Endothelial cell (in vitro differentiated cells): ENCODE measurements around the gene HSPA1A. TPM values are rescaled to one million over a fixed set of nuclear protein-coding genes. Genes with fewer than 3 reads are reported as not detected.
"Not testable (repeated sequence)": the region's sequence is repeated elsewhere in the genome, so short reads cannot be mapped to it uniquely, and the experiment has no call there.

Experiments
- DNase-seq: peaks from one replicate; pipeline ENCODE4 v3.0.0; 2021; ENCODE audit warnings: low spot score
- H3K27ac Mint-ChIP-seq: one replicate; pipeline ENCODE4 v1.8.0; 2021; ENCODE audit warnings: mixed read lengths, inconsistent platforms; ENCODE audit not compliant: unreplicated experiment
- H3K27me3 Mint-ChIP-seq: one replicate; pipeline ENCODE4 v1.8.0; 2021; ENCODE audit warnings: mild to moderate bottlenecking, moderate library complexity, mixed read lengths, inconsistent platforms; ENCODE audit not compliant: unreplicated experiment
- H3K36me3 Mint-ChIP-seq: one replicate; pipeline ENCODE4 v1.8.0; 2021; ENCODE audit warnings: mild to moderate bottlenecking, low read depth, mixed read lengths, inconsistent platforms; ENCODE audit not compliant: unreplicated experiment
- H3K4me1 Mint-ChIP-seq: one replicate; pipeline ENCODE4 v1.8.0; 2021; ENCODE audit warnings: mild to moderate bottlenecking, mixed read lengths, inconsistent platforms; ENCODE audit not compliant: unreplicated experiment
- H3K4me3 Mint-ChIP-seq: one replicate; pipeline ENCODE4 v1.8.0; 2021; ENCODE audit warnings: mild to moderate bottlenecking, mixed read lengths, inconsistent platforms; ENCODE audit not compliant: unreplicated experiment
- H3K9me3 Mint-ChIP-seq: one replicate; pipeline ENCODE4 v1.8.0; 2021; ENCODE audit warnings: mixed read lengths, inconsistent platforms; ENCODE audit not compliant: unreplicated experiment
- total RNA-seq: library from RNA; stranded (reverse); fragmentation: NEBNext Ultra II Directional; extraction: Animal tissue kit (Norgen Biotek cat#: 25700); gene quantifications from one replicate; pipeline ENCODE4 v1.2.1, GENCODE V29; 2021; ENCODE audit not compliant: unreplicated experiment
- TF ChIP-seq, protein P1 (sequence below): fragments of 200-600 bp; sonication (generic); IDR thresholded peaks from one replicate; pipeline ENCODE4 v1.5.0; 2021; ENCODE audit warnings: antibody characterized with exemption; ENCODE audit not compliant: unreplicated experiment

The HSPA1A gene
- total RNA-seq, 1 donor from 2014 or later = 27.2 TPM

DNA sequence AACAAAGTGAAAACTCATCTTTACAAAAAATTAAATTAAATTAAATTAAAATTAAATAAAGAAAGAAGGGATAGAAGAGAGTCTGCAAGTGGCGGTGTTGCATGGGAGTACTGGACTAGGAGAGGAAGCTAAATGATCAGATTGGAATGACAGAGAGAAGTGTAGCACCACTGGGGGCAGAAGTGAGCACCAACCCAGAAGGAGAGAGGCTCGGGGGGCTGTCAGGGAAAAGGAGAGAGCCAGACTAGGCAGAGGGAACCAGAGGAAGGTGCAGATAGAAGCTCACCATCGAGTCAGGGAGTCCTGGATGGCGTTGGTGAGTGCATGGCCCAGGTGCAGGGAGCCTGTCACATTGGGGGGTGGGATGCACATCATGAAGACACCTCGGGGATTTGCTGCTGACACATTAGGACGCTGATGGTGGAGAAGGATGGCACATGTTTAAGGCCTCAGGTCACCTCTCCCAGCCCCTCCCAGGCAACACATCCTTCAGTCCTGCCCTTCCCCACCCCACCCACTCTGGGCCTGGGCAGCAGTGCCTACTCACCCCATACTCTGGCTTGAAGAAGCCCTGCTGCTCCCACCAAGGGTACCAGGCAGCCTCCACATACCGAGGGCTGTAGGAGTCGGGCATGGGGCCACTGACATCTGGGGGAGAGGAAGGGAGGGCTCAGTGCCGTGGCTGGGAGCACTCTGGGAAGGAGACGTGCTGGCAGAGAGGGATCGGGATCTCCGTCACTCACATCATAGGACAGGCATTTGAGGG lies 23.8 kb upstream of the HSPA1A start:
- H3K9me3 Mint-ChIP-seq = no peaks in the 10 kb centered on the region
- TF ChIP-seq, protein P1, sequence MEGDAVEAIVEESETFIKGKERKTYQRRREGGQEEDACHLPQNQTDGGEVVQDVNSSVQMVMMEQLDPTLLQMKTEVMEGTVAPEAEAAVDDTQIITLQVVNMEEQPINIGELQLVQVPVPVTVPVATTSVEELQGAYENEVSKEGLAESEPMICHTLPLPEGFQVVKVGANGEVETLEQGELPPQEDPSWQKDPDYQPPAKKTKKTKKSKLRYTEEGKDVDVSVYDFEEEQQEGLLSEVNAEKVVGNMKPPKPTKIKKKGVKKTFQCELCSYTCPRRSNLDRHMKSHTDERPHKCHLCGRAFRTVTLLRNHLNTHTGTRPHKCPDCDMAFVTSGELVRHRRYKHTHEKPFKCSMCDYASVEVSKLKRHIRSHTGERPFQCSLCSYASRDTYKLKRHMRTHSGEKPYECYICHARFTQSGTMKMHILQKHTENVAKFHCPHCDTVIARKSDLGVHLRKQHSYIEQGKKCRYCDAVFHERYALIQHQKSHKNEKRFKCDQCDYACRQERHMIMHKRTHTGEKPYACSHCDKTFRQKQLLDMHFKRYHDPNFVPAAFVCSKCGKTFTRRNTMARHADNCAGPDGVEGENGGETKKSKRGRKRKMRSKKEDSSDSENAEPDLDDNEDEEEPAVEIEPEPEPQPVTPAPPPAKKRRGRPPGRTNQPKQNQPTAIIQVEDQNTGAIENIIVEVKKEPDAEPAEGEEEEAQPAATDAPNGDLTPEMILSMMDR = no peak
- H3K27me3 Mint-ChIP-seq = peaks cover 6% of the 10 kb centered on the region
- peak; percentile 70 for DNase-seq
- no peak overlapping the region for H3K27ac Mint-ChIP-seq
- peaks cover 13% of the 10 kb centered on the region for H3K4me1 Mint-ChIP-seq
- H3K4me3 Mint-ChIP-seq = peak overlapping the region; percentile 72
- peaks cover 8% of the 10 kb centered on the region for H3K36me3 Mint-ChIP-seq

DNA sequence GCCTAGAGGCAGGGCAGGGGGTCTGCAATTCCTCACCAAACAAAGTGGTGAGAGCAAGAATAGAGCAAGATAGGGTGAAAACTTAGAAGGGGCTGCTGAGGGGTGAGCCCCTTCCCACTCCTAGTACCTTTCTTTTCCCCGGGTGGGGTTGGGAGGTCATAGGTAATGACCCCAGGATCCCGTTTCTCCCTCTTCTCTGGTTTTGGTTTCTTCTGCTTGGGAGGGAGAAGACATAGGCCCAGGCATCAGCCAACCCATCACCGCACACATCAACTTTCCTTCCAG lies 23.3 kb upstream of the HSPA1A start:
- DNase-seq = no peak
- TF ChIP-seq, protein P1 = no peak
- Mint-ChIP-seq H3K27ac (no peak overlapping the region), H3K9me3 (no peaks in the 10 kb centered on the region), H3K27me3 (peaks cover 8% of the 10 kb centered on the region), H3K36me3 (peaks cover 11% of the 10 kb centered on the region), H3K4me3 (no peak overlapping the region), H3K4me1 (peaks cover 15% of the 10 kb centered on the region)

DNA sequence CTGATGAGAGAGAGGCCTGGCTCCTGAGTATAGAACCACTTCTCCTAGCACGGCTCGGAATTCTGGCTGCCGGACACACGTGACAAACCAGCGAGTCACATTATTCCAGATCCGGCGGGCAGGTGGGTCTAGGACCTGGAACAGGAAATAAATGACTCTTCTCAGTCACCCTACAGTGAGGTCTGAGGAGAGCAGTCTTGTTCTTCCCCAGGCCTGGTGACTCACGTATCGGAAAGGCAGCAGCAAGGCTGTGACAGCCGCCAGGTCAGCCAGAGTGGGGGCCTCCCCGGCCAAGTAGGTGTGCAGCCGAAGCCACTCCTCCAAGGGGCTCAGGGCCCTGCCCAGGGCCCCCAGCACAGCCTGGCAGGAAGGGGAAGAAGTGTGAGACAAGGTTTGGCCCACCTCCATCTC lies 22.6 kb upstream of the HSPA1A start:
- Mint-ChIP-seq H3K27ac (no peak overlapping the region), H3K36me3 (peaks cover 12% of the 10 kb centered on the region), H3K27me3 (peaks cover 8% of the 10 kb centered on the region), H3K4me1 (peaks cover 18% of the 10 kb centered on the region), H3K4me3 (no peak overlapping the region), H3K9me3 (no peaks in the 10 kb centered on the region)
- TF ChIP-seq, protein P1 = no peak
- DNase-seq = no peak

DNA sequence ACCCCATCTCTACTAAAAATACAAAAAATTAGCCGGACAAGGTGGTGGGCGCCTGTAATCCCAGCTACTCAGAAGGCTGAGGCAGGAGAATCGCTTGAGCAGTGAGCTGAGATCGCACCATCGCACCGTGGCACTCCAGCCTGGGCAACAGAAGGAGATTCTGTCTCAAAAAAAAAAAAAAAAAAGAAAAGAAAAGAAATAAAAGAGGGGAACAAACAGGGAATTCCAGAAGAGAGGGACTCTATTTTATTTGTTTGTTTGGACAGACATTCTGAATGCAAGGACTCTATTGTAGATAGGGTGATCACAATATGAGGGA lies 21.5 kb upstream of the HSPA1A start:
- H3K27ac Mint-ChIP-seq, H3K27me3 Mint-ChIP-seq: not testable (repeated sequence)
- H3K36me3 Mint-ChIP-seq = peaks cover 12% of the 10 kb centered on the region

DNA sequence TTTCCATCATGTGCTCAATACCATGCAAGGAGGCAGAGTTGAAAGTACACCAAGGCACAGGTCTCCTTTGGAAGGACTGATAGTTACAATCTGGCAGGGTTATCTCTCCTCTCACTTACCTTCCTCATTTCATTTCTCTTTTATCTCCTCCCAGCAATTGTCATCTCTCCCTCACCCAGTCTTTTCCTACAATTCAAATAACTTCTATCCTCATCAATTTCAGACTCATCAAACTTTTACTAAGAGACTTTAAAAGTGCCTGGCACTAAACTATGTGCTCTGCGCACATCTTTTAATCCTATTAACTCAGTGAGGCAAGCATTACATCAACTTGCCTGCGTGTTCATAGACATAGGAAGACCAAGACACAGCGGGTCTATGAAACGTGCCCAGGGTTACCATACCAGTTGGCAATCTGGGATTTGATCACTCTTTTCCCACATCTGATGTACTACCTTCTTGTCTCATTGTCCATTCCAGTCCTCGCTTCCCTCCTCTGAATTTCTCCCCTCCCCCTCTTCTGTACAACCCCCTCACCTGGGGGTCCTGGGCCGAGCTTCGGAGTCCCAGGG lies 21.0 kb upstream of the HSPA1A start:
- TF ChIP-seq, protein P1 = no peak
- Mint-ChIP-seq H3K4me3 (peak overlapping the region; percentile 83), H3K27me3 (peaks cover 8% of the 10 kb centered on the region), H3K27ac (peak overlapping the region; percentile 20), H3K9me3 (no peaks in the 10 kb centered on the region), H3K36me3 (peaks cover 12% of the 10 kb centered on the region), H3K4me1 (peaks cover 19% of the 10 kb centered on the region)
- DNase-seq = no peak

More for the DNA sequence above, 21.5 kb upstream of the HSPA1A start:
- not testable (repeated sequence) for DNase-seq, H3K9me3 Mint-ChIP-seq
- peaks cover 19% of the 10 kb centered on the region for H3K4me1 Mint-ChIP-seq
- peak overlapping the region; percentile 83 for H3K4me3 Mint-ChIP-seq
